Natural killer cell (primary cell): Measurements from ENCODE around the gene CEP164. TPM values are rescaled to one million over a fixed set of nuclear protein-coding genes. Genes with fewer than 3 reads are reported as not detected.

Experiments used
- ATAC-seq, 3 donors: fragments of 150-1000 bp in 2 of 3; fragments of 200-7000 bp in 1 of 3; cut with Tn5 transposase; 1 replicate in 1 of 3; 2 replicates in 2 of 3; pipeline ENCODE4 v1.10.0; 2021; ENCODE audit warnings: mild to moderate bottlenecking in 2 of 3, moderate library complexity in 2 of 3
- DNase-seq, 2 donors: peaks; one replicate each; pipeline versions ENCODE4 v3.0.0 to v3.0.0-alpha.2; 2013 to 2021; ENCODE audit warnings: mixed read lengths in 1 of 2
- H3K27ac ChIP-seq: one replicate; pipeline ENCODE4 v1.5.1; 2013; ENCODE audit warnings: mild to moderate bottlenecking, low read length
- H3K27me3 ChIP-seq: one replicate; pipeline ENCODE4 v1.6.1; 2013; ENCODE audit warnings: low read length; ENCODE audit not compliant: control insufficient read depth, insufficient read depth
- H3K36me3 ChIP-seq: one replicate; pipeline ENCODE4 v1.6.1; 2013; ENCODE audit warnings: low read length; ENCODE audit not compliant: control insufficient read depth, insufficient read depth
- H3K4me1 ChIP-seq: one replicate; pipeline ENCODE4 v1.6.1; 2013; ENCODE audit warnings: low read length; ENCODE audit not compliant: control insufficient read depth, insufficient read depth
- H3K4me3 ChIP-seq: one replicate; pipeline ENCODE4 v1.5.1; 2013; ENCODE audit warnings: low read length
- H3K9me3 ChIP-seq: one replicate; pipeline ENCODE4 v1.6.1; 2013; ENCODE audit warnings: low read length; ENCODE audit not compliant: control insufficient read depth, insufficient read depth
- H3K27ac Mint-ChIP-seq, 2 donors: one replicate each; pipeline ENCODE4 v1.8.0; 2022; ENCODE audit warnings: mild to moderate bottlenecking in 2 of 2, mixed read lengths in 2 of 2, moderate library complexity in 1 of 2
- H3K27me3 Mint-ChIP-seq, 2 donors: one replicate each; pipeline ENCODE4 v1.8.0; 2022; ENCODE audit warnings: low read depth in 2 of 2, mixed read lengths in 2 of 2
- H3K36me3 Mint-ChIP-seq: one replicate; pipeline ENCODE4 v1.8.0; 2022; ENCODE audit warnings: mixed read lengths
- H3K4me1 Mint-ChIP-seq, 2 donors: one replicate each; pipeline ENCODE4 v1.8.0; 2022; ENCODE audit warnings: mixed read lengths in 2 of 2
- H3K4me3 Mint-ChIP-seq: one replicate; pipeline ENCODE4 v1.8.0; 2022; ENCODE audit warnings: mild to moderate bottlenecking, moderate library complexity, mixed read lengths
- H3K9me3 Mint-ChIP-seq, 2 donors: one replicate each; pipeline ENCODE4 v1.8.0; 2022; ENCODE audit warnings: mixed read lengths in 2 of 2
- WGBS: methylation state at CpG from one replicate; pipeline ENCODE4 v1.1.7; 2013; ENCODE audit warnings: missing lambda C conversion rate; ENCODE audit not compliant: insufficient coverage; 5-methylcytosine and 5-hydroxymethylcytosine counted together
- intact Hi-C: fragments of 100-400 bp; cut with micrococcal nuclease; formaldehyde crosslinking; loops from one replicate; pipeline ENCODE4 v1.14.2; 2022
- total RNA-seq, 4 donors: library from RNA; stranded (reverse); fragments of 120-200 nt in 1 of 4; gene quantifications; one replicate each; pipeline versions ENCODE4 v1.2.3 to v1.2.4, GENCODE V29; 2013 to 2022
- TF ChIP-seq, protein P1 (sequence below): fragments of 200-600 bp; IDR thresholded peaks from one replicate; pipeline ENCODE4 v1.8.0; 2022; ENCODE audit warnings: antibody characterized with exemption

Gene CEP164
- total RNA-seq, 3 donors from 2014 or later (not counting 1 experiment from before 2014, with no cell fraction given) = 45.6 to 49.9 (median 49.8) TPM

DNA sequence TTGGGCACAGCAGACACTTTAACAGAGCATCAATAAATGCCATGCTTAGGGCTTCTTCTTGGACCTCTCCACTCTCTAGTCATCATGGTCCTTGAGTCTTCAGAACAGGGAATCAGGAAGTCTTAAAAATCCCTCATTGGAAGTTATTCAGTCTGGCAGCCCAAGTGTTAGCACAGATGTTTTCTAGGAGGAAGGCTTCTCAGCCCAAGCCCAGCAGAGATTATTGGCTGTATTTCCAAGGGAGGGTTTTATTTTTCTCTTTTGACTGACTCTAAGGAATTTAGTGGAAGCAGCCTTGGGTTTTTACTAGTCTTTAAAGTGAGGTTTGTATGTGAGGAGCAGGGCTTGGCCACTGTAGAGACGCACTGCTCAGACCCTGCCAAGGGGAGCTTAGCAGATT, 41.9 kb downstream of the CEP164 start:
- Histone ChIP-seq H3K4me1 (no peaks in the 10 kb centered on the region), H3K4me3 (no peak overlapping the region), H3K9me3 (no peaks in the 10 kb centered on the region), H3K27me3 (no peaks in the 10 kb centered on the region), H3K36me3 (peaks cover 47% of the 10 kb centered on the region), H3K27ac (no peak overlapping the region)
- TF ChIP-seq, protein P1, sequence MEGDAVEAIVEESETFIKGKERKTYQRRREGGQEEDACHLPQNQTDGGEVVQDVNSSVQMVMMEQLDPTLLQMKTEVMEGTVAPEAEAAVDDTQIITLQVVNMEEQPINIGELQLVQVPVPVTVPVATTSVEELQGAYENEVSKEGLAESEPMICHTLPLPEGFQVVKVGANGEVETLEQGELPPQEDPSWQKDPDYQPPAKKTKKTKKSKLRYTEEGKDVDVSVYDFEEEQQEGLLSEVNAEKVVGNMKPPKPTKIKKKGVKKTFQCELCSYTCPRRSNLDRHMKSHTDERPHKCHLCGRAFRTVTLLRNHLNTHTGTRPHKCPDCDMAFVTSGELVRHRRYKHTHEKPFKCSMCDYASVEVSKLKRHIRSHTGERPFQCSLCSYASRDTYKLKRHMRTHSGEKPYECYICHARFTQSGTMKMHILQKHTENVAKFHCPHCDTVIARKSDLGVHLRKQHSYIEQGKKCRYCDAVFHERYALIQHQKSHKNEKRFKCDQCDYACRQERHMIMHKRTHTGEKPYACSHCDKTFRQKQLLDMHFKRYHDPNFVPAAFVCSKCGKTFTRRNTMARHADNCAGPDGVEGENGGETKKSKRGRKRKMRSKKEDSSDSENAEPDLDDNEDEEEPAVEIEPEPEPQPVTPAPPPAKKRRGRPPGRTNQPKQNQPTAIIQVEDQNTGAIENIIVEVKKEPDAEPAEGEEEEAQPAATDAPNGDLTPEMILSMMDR = no peak
- Mint-ChIP-seq H3K9me3 (no peaks in the 10 kb centered on the region), H3K27me3 (no peaks in the 10 kb centered on the region), H3K27ac (no peak overlapping the region), H3K36me3 (peaks cover 7% of the 10 kb centered on the region), H3K4me1 (no peaks in the 10 kb centered on the region), H3K4me3 (no peak overlapping the region)
- ATAC-seq (no peak), DNase-seq (no peak)
- intact Hi-C loops = no loop called here
- 100% methylated on average over 1 of the region's 1 CpG for WGBS

DNA sequence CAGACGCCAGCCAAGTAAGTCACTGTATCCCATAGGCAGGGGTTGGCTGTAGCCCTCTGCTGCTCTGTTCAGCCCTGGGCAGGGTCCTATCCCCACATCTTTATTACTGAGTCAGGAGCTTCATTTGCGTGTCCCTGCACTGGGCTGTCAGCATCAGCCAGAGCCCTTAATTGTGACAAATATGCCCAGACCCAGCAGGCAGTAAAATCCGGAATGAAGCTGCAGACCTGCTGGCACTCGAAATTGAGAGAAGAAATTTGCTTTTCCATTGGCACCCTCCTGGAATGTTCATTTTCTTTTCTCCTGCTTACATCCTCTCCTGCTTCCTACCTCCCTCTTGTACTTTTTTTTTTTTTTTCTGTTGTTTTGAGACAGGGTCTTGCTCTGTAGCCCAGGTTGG, 43.8 kb downstream of the CEP164 start:
- WGBS = 93% methylated on average over 4 of the region's 4 CpGs
- H3K4me3 ChIP-seq = no peak overlapping the region
- Mint-ChIP-seq H3K4me1 (no peaks in the 10 kb centered on the region), H3K4me3 (no peak overlapping the region), H3K9me3 (no peaks in the 10 kb centered on the region), H3K36me3 (peaks cover 15% of the 10 kb centered on the region), H3K27ac (no peak overlapping the region), H3K27me3 (no peaks in the 10 kb centered on the region)
- DNase-seq = no peak
- TF ChIP-seq, protein P1 = no peak
- peaks cover 43% of the 10 kb centered on the region for H3K36me3 ChIP-seq
- no peaks in the 10 kb centered on the region for H3K4me1 ChIP-seq
- H3K27me3 ChIP-seq = no peaks in the 10 kb centered on the region
- no peak for ATAC-seq
- intact Hi-C loops = no loop called here
- H3K27ac ChIP-seq = no peak overlapping the region
- no peaks in the 10 kb centered on the region for H3K9me3 ChIP-seq

DNA sequence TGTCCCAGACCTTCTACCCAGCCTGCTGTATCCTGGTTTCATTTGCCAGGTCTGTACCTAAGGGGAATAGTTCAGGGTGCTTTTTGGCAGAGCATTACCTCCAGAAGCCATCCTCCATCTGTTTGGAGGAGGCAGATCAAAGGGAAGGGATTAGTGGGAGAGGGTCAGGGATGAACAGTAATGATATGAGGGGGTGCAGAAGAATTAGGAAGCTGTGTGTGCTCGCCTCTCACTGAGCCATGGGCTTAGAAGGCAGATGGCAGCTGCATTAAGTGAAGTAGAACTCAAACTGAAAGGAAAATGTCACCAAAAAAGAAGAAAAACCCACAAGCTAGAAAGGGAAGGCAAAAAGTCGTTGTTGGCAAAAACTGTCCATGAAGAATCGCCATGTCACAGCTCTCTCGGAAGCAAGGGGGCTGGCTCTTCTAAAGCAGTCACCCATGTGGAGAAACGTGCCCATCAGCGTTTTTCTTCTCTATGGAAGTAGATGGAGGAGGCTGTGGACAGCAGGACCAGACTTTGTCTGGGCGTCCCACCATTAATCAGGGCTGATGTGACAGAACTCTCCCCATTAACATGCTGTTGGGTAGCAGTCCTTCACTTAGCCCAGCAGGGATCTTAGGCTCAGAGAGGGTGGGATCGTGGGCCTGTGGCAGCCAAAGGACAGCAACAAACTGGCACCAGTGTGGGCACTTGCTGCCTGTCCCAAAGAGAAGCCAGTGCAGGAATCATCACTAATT, 46.8 kb downstream of the CEP164 start:
- WGBS = 95% methylated on average over 8 of the region's 8 CpGs
- Histone ChIP-seq H3K4me3 (no peak overlapping the region), H3K27me3 (no peaks in the 10 kb centered on the region), H3K27ac (no peak overlapping the region), H3K4me1 (no peaks in the 10 kb centered on the region), H3K9me3 (no peaks in the 10 kb centered on the region), H3K36me3 (peaks cover 35% of the 10 kb centered on the region)
- no peaks in the 10 kb centered on the region for H3K27me3 Mint-ChIP-seq
- ATAC-seq = no peak
- peaks cover 0 to 6% of the 10 kb centered on the region in 2 donors for H3K4me1 Mint-ChIP-seq
- H3K27ac Mint-ChIP-seq = no peak overlapping the region
- TF ChIP-seq, protein P1 = no peak
- no peak overlapping the region for H3K4me3 Mint-ChIP-seq
- H3K36me3 Mint-ChIP-seq = peaks cover 16% of the 10 kb centered on the region
- DNase-seq = no peak
- intact Hi-C loops = no loop called here
- H3K9me3 Mint-ChIP-seq = no peaks in the 10 kb centered on the region

DNA sequence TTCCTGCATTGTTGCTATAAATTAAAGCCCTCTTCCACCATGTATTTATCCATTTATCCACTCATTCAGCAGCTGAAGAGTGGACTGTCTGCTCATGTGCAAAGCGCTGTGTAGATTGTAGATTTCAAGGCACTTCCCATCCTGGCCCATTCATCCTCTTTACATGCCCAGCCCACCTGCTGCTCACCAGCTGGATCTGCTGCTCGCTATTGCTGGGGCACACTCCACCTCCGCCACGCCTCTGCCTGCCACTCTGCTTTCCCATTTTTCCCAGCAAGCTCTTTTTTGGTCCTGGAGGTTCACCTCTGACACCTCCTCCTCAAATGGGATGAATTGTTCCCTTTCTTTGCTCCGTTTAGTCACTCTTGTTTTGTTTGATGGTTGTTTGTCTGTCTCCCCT, 48.3 kb downstream of the CEP164 start:
- ATAC-seq (no peak), DNase-seq (no peak)
- H3K9me3 ChIP-seq = no peaks in the 10 kb centered on the region
- TF ChIP-seq, protein P1 = no peak
- H3K4me1 Mint-ChIP-seq = peaks cover 0 to 6% of the 10 kb centered on the region in 2 donors
- H3K4me1 ChIP-seq = no peaks in the 10 kb centered on the region
- H3K36me3 Mint-ChIP-seq = peaks cover 16% of the 10 kb centered on the region
- H3K9me3 Mint-ChIP-seq = no peaks in the 10 kb centered on the region
- peaks cover 39% of the 10 kb centered on the region for H3K36me3 ChIP-seq
- no peaks in the 10 kb centered on the region for H3K27me3 ChIP-seq
- H3K27me3 Mint-ChIP-seq = no peaks in the 10 kb centered on the region
- intact Hi-C loops = no loop called here
- no peak overlapping the region for H3K27ac Mint-ChIP-seq
- no peak overlapping the region for H3K4me3 ChIP-seq
- H3K27ac ChIP-seq = no peak overlapping the region
- no peak overlapping the region for H3K4me3 Mint-ChIP-seq
- 98% methylated on average over 5 of the region's 5 CpGs for WGBS
